CD4-positive, alpha-beta T cell (primary cell): Measurements from ENCODE around the gene DOCK2. TPM values are rescaled to one million over a fixed set of nuclear protein-coding genes. Genes with fewer than 3 reads are reported as not detected.
A peak's percentile ranks its signal among the peaks of the same experiment; 100 is the strongest.
"Not testable (repeated sequence)": the region's sequence is repeated elsewhere in the genome, so short reads cannot be mapped to it uniquely, and the experiment has no call there.

ENCODE experiments used
- ATAC-seq: fragments of 200-7000 bp; cut with Tn5 transposase; one replicate; pipeline ENCODE4 v1.10.0; 2022; ENCODE audit warnings: mild to moderate bottlenecking; ENCODE audit not compliant: poor library complexity
- CTCF ChIA-PET: fragments of 350-600 bp; sonication (Branson Sonifier 250); formaldehyde crosslinking; loops from one replicate; lab custom pipeline; 2021; ENCODE audit warnings: antibody characterized with exemption, inconsistent platforms; lab: Charles Lee
- POLR2A ChIA-PET: fragments of 350-600 bp; sonication (Branson Sonifier 250); formaldehyde crosslinking; loops from one replicate; lab custom pipeline; 2021; ENCODE audit warnings: antibody characterized with exemption, inconsistent platforms; lab: Charles Lee
- DNase-seq, 14 experiments: peaks; one replicate each; pipeline ENCODE4 v3.0.0-alpha.2; 2013 to 2020; ENCODE audit warnings: mixed read lengths in 2 of 14
- H3K27ac ChIP-seq, 2 donors: one replicate each; pipeline versions ENCODE4 v1.5.1 to v1.7.0; 2013; ENCODE audit warnings: low read length in 2 of 2, low read depth in 1 of 2, mild to moderate bottlenecking in 1 of 2
- H3K27me3 ChIP-seq, 2 experiments: 1 replicate in 1 of 2; 2 replicates in 1 of 2; pipeline versions ENCODE4 v1.6.1 to v1.7.0; 2013; ENCODE audit warnings: low read length in 2 of 2, control low read depth in 1 of 2, mild to moderate bottlenecking in 1 of 2, moderate library complexity in 1 of 2; ENCODE audit not compliant: insufficient read depth in 2 of 2, control insufficient read depth in 1 of 2
- H3K36me3 ChIP-seq: one replicate; pipeline ENCODE4 v1.6.1; 2013; ENCODE audit warnings: low read length, control low read depth; ENCODE audit not compliant: insufficient read depth
- H3K4me1 ChIP-seq: one replicate; pipeline ENCODE4 v1.6.1; 2013; ENCODE audit warnings: low read length, control low read depth; ENCODE audit not compliant: insufficient read depth
- H3K4me3 ChIP-seq: one replicate; pipeline ENCODE4 v1.5.1; 2013; ENCODE audit warnings: mild to moderate bottlenecking, low read length, moderate library complexity
- H3K9me3 ChIP-seq, 2 experiments: 1 replicate in 1 of 2; 2 replicates in 1 of 2; pipeline versions ENCODE4 v1.6.1 to v1.7.0; 2013; ENCODE audit warnings: low read length in 2 of 2, mild to moderate bottlenecking in 2 of 2, control low read depth in 1 of 2, moderate library complexity in 1 of 2; ENCODE audit not compliant: control insufficient read depth in 1 of 2, insufficient read depth in 1 of 2
- H3K27ac Mint-ChIP-seq: one replicate; pipeline ENCODE4 v1.8.0; 2020; ENCODE audit warnings: mixed read lengths
- H3K27me3 Mint-ChIP-seq: one replicate; pipeline ENCODE4 v1.8.0; 2021; ENCODE audit warnings: mixed read lengths
- H3K36me3 Mint-ChIP-seq: one replicate; pipeline ENCODE4 v1.8.0; 2021; ENCODE audit warnings: low read depth, mixed read lengths
- H3K4me1 Mint-ChIP-seq: one replicate; pipeline ENCODE4 v1.8.0; 2021; ENCODE audit warnings: low read depth, mixed read lengths
- H3K4me3 Mint-ChIP-seq: one replicate; pipeline ENCODE4 v1.8.0; 2020; ENCODE audit warnings: mild to moderate bottlenecking, mixed read lengths
- H3K9me3 Mint-ChIP-seq: one replicate; pipeline ENCODE4 v1.8.0; 2020; ENCODE audit warnings: mixed read lengths
- CTCF ChIP-seq: fragments of 200-600 bp; IDR thresholded peaks from one replicate; pipeline ENCODE4 v1.8.0; 2022; ENCODE audit warnings: antibody characterized with exemption, mild to moderate bottlenecking
- intact Hi-C, 2 experiments: fragments of 100-400 bp; cut with DNase I in 1 of 2; cut with micrococcal nuclease in 1 of 2; formaldehyde crosslinking; loops; one replicate each; pipeline versions ENCODE4 v1.15.1 to v1.9.0; 2023 to 2025; cut with DNase I, micrococcal nuclease
- total RNA-seq, 174 experiments: library from RNA in 2 of 174; stranded (reverse) in 2 of 174; gene quantifications; one replicate each; pipeline ENCODE4 v1.2.3 and lab custom pipeline; 2021 to 2026

Gene DOCK2
- total RNA-seq, 2 experiments from 2014 or later = 220 to 229 TPM

GRCh38 chr5:169657127-169657526 is 20.1 kb downstream of the DOCK2 start:
- H3K4me3 Mint-ChIP-seq = peak overlapping the region; percentile 30

GRCh38 chr5:169662451-169662850 is 25.4 kb downstream of the DOCK2 start:
- DNase-seq, H3K27me3 ChIP-seq, ATAC-seq, H3K4me3 Mint-ChIP-seq, H3K27ac Mint-ChIP-seq, H3K4me3 ChIP-seq, H3K9me3 ChIP-seq, H3K9me3 Mint-ChIP-seq, H3K27ac ChIP-seq, H3K27me3 Mint-ChIP-seq, CTCF ChIA-PET, intact Hi-C loops, POLR2A ChIA-PET: not testable (repeated sequence)
- Mint-ChIP-seq H3K36me3 (peaks cover 72% of the 10 kb centered on the region), H3K4me1 (peaks cover 74% of the 10 kb centered on the region)
- Histone ChIP-seq H3K4me1 (peaks cover 12% of the 10 kb centered on the region), H3K36me3 (peaks cover 36% of the 10 kb centered on the region)

More at GRCh38 chr5:169657127-169657526, 20.1 kb downstream of the DOCK2 start:
- no peak for ATAC-seq
- no peaks in the 10 kb centered on the region for H3K9me3 ChIP-seq
- H3K36me3 ChIP-seq = peaks cover 55% of the 10 kb centered on the region
- no peaks in the 10 kb centered on the region for H3K9me3 Mint-ChIP-seq
- intact Hi-C loops = no loop called here
- DNase-seq = peak in 2 of 14 experiments; percentile 15 to 38
- H3K27ac Mint-ChIP-seq = peak overlapping the region; percentile 70
- H3K4me1 Mint-ChIP-seq = peaks cover 79% of the 10 kb centered on the region
- H3K36me3 Mint-ChIP-seq = peaks cover 88% of the 10 kb centered on the region
- no peak overlapping the region for H3K4me3 ChIP-seq
- no peaks in the 10 kb centered on the region for H3K27me3 Mint-ChIP-seq
- ChIA-PET POLR2A (interaction anchor here (0.7 kb wide), 1 partner anchor 19 kb away, joined by 3 read pairs; no protein-coding TSS in a partner anchor), CTCF (no interaction called here)
- H3K27ac ChIP-seq = no peak overlapping the region
- no peak for TF ChIP-seq CTCF
- peaks cover 49% of the 10 kb centered on the region for H3K4me1 ChIP-seq
- no peaks in the 10 kb centered on the region for H3K27me3 ChIP-seq

- POLR2A ChIA-PET = no interaction called here
Observed at GRCh38 chr5:169663537-169663936, 26.5 kb downstream of the DOCK2 start.

More at GRCh38 chr5:169663537-169663936, 26.5 kb downstream of the DOCK2 start:
- Histone ChIP-seq H3K27ac (no peak overlapping the region), H3K9me3 (peaks cover 0 to 7% of the 10 kb centered on the region in 2 experiments), H3K4me1 (peaks cover 12% of the 10 kb centered on the region), H3K27me3 (no peaks in the 10 kb centered on the region), H3K4me3 (no peak overlapping the region), H3K36me3 (peaks cover 40% of the 10 kb centered on the region)
- Mint-ChIP-seq H3K36me3 (peaks cover 78% of the 10 kb centered on the region), H3K4me1 (peaks cover 84% of the 10 kb centered on the region), H3K27me3 (no peaks in the 10 kb centered on the region), H3K4me3 (no peak overlapping the region), H3K27ac (peak overlapping the region; percentile 22), H3K9me3 (no peaks in the 10 kb centered on the region)
- TF ChIP-seq CTCF = no peak
- DNase-seq (no peak), ATAC-seq (no peak)
- intact Hi-C loops = no loop called here
- CTCF ChIA-PET = no interaction called here
